NCI-H2196 (cell line): ENCODE results near the gene PSD.
A peak's percentile ranks its signal among the peaks of the same experiment; 100 is the strongest.
"Not testable (repeated sequence)": the region's sequence is repeated elsewhere in the genome, so short reads cannot be mapped to it uniquely, and the experiment has no call there.

Source experiments
- DNase-seq: peaks from one replicate; lab custom pipeline; 2025; ENCODE audit not compliant: unreplicated experiment; lab: John Stamatoyannopoulos, UW

The PSD gene

GRCh38 chr10:102418622-102419268 lies at the start of gene PSD:
Gene PSD, minus strand, starts transcription at chr10:102418785. Its CDS starts 1,747 bp downstream, at chr10:102417038.
- DNase-seq, result peak; percentile 40

GRCh38 chr10:102467971-102468438 lies 49.4 kb upstream of the PSD start:
- no peak for DNase-seq

DNA sequence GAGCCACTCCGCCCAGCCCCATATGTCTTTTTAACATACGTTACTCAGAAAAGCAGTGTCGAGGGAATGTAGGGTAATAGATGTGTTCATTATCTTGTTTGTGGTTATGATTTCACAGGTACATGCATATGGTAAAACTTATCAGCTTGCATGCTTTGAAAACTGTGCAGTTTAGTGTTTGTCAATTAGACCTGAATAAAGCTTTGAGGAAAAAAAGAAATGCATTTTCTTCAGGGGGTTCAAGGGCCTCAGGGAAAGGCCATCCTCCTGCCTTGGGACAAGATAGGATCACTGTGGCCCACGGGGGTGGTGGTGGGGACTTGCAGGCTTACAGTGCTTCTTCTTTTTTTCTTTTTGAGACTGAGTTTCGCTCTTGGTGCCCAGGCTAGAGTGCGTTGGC lies 48.7 kb upstream of the PSD start:
- DNase-seq, result no peak

DNA sequence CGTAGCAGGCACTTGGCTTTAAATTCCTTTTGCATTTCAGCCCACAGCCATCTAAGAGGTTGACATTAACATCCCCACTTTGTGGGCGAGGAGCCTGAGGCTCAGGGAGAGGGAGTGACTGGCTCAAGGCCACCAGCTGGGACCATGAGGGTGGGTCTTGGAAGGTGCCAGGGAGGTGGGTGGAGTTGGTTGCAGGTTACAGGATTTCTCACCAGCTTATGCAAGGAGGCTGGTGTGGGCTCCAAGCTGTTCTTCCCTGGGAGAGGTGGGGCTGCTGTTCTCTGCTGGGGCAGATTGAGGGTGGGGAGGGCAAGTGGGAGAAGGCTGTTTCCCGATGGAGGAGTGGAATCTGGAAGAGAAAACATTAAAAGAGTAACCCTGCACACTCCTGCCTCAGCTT lies 46.9 kb upstream of the PSD start:
- no peak for DNase-seq

GRCh38 chr10:102463983-102464382 lies 45.4 kb upstream of the PSD start:
- no peak for DNase-seq

GRCh38 chr10:102462512-102463054 lies 44.0 kb upstream of the PSD start:
- no peak for DNase-seq

DNA sequence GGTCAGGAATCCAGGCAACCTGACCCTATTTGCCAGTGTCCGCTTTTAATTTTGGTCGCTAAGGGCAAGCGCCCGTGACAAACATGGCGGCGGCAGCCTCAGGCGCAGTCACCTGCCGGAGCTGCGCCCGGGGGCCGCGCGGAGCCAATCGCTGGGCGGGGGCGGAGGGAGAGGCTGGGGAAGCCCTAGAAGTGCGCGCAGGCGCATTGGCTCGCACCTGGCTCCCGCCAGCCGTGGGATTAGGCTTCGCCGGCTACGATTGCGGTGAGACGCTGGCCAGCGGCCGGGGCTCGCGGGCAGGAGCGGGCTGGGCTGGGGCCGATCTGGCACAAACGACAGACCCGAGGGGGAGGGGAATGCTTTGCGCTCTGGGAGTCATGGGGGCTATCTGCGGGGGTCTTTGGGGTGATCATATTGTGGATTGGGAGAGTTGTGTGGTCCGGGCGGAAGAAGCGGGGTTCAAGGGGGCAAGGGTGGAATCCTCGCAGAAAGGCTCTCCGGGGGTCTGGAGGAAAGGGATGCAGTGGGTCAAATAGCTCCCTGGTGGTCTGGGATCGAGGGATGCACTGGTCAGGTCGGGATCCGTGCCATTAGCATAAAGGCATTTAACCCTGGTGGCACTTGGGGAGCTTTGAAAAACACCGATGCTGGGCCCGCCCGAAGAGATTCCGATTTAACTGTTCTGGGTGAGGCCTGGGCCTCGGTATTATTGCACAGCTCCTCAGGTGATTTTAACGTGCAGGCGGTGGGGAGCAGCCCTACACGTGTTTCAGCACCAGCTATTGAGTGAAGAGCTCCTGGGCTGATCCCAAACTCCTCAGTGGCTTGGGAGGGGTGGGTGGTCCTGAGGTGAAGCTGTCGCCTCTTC lies 42.8 kb upstream of the PSD start:
- DNase-seq, result peak; percentile 87

- DNase-seq, result no peak
Observed at GRCh38 chr10:102460836-102461186, 42.2 kb upstream of the PSD start.

DNA sequence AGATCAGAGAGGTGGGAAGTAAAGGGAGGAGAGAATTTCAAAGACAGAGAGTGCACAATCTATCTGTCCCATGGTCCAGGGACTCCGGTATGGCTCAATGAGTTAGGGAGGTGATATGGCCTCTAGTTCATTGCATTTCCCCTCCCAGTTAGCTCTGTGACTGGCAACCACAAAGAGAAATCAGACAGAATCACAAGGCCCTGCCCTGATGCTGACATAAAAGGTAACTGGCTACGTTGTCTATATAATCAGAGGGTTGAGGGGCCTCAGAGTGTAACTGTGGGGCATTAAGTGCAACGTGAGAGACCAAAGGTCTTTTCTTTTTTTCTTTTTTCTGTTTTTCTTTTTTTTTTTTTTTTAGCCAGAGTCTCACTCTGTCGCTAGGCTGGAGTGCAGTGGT lies 40.1 kb upstream of the PSD start:
- no peak for DNase-seq

DNA sequence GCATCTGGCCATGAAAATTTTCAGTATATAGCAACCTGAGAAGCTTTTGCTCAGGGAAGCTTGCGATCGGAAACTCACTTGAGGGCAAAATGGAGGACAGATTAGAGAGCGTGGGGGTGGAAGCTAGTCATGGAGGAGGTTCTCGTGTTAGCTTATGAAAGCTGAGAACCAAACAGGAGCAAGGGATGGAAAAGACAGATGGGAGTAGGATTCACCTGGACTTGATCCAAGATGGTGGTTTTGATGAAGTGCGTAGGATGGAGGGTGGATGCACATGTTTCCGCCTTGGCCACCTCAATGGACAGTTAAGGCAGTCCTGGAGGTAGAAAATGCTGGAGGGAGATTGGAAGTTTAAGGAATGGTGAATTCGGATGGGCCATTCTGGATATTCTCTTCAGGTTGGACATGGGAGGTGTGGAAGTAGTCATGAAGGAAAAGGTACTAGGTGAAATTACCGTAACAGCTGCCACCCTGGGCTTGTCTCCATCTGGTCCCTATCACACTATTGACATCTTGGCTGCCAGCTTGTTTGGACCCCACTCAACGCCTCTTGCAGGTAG lies 39.1 kb upstream of the PSD start:
- no peak for DNase-seq

GRCh38 chr10:102455893-102456471 lies 37.4 kb upstream of the PSD start:
- no peak for DNase-seq

GRCh38 chr10:102454662-102455487 lies 36.3 kb upstream of the PSD start:
- DNase-seq, result not testable (repeated sequence)

DNA sequence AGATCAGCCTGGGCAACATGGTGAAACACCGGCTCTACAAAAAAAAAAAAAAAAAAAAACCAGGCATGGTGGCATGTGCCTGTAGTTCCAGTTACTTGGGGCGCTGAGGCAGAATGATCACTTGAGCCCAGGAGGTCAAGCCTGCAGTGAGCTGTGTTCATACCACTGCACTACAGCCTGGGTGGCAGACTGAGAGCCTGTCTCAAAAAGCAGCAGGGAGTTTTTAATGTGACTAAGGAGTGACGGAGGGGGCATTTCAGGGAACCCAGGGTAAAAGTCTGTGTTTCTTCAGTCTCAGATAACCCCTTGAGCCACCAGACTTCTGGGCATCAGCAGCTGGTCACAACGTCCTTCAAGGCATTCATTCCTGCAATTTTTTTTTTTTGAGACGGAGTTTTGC lies 34.9 kb upstream of the PSD start:
- no peak for DNase-seq

- DNase-seq, result peak; percentile 48
Observed at GRCh38 chr10:102452672-102453340, 34.2 kb upstream of the PSD start.

DNA sequence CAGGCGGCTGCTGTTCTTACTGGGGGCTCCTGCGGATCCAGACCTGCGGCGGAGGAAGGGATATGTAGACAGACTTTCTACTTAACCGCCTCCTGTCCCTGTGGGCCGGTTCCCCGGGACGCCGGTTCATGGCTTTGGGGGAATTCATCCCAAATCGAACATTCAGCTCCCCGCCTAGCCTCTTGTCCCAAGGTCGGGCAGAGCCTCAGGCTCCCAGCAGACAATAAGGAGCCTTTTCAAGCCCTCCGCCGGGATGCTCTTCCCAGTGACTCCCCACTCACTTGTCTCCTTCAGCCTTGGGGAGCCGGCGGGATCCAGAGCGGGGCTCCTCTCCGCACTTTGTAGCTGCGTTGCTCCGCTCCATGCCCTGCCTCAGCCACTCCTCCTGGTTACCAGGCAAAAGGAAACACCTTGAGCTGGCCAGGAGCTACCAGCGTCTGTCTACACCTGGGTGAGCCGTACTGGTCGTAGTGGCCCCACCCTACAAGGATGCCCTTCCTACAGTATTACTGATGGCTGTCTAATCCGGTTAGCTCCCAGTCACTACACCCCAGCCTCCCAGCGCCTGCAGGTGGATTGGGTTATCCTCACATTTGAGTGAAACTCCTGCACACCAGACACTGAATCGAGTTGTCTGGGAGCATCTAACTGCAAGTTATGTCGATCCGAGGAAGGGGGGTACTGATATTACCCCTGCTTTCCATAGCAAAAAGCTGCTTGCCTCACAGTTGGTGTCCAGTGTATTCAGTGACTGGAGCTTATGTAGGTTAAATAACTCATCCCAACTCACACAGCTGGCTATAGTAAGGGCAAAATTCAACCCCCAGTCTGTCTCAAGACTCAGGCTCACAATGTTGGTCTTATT lies 32.8 kb upstream of the PSD start, which contains the start of gene C10orf95:
Gene C10orf95 (minus strand): TSS at position 439 of the 865 bp plus-strand sequence. CDS start 450 bp downstream, outside the sequence.
- DNase-seq, result peak; percentile 8

GRCh38 chr10:102450374-102451104 lies 32.0 kb upstream of the PSD start:
- peak; percentile 78 for DNase-seq

- DNase-seq, result no peak
Observed at GRCh38 chr10:102450124-102450373, 31.5 kb upstream of the PSD start.

GRCh38 chr10:102449321-102450123 lies 30.9 kb upstream of the PSD start:
- peak; percentile 65 for DNase-seq
